Hepatocyte (in vitro differentiated cells): ENCODE results near the gene RAP1GAP.

Experiments
- EZH2 ChIP-seq: fragments of 200-600 bp; sonication (generic); IDR thresholded peaks from 2 replicates; pipeline ENCODE4 v1.6.1; 2016; ENCODE audit warnings: antibody characterized with exemption, mild to moderate bottlenecking, borderline replicate concordance
- TF ChIP-seq, protein P1 (sequence below): fragments of 200-600 bp; sonication (generic); IDR thresholded peaks from 2 replicates; pipeline ENCODE4 v1.5.1; 2016; ENCODE audit warnings: antibody characterized with exemption, mild to moderate bottlenecking; ENCODE audit not compliant: poor library complexity

DNA sequence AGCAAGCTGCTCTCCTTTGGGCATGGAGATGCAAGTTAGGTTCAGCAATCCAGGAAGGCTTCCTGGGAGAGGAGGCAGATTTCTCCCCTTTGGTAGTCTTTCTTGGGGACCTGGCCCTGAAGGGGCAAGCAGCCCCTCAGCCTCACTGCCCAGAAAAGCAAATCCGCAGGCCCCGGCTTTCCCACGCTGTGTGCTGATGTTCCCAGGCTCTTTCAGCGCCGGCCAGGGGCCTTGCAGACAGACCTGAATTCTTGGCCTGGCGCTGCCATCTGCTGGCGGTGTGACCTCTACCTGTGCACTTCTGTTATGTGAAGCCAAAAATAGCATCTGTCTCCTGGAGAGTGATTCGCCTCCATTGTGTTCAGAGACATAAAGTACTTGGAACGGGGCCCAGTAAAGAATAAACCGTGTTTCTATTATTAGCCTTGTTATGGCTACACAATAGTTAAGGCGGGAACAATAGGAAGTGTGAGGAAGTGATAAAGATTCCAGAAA lies 95.1 kb downstream of the RAP1GAP start:
- TF ChIP-seq, protein P1, sequence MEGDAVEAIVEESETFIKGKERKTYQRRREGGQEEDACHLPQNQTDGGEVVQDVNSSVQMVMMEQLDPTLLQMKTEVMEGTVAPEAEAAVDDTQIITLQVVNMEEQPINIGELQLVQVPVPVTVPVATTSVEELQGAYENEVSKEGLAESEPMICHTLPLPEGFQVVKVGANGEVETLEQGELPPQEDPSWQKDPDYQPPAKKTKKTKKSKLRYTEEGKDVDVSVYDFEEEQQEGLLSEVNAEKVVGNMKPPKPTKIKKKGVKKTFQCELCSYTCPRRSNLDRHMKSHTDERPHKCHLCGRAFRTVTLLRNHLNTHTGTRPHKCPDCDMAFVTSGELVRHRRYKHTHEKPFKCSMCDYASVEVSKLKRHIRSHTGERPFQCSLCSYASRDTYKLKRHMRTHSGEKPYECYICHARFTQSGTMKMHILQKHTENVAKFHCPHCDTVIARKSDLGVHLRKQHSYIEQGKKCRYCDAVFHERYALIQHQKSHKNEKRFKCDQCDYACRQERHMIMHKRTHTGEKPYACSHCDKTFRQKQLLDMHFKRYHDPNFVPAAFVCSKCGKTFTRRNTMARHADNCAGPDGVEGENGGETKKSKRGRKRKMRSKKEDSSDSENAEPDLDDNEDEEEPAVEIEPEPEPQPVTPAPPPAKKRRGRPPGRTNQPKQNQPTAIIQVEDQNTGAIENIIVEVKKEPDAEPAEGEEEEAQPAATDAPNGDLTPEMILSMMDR, result peak; percentile 66
- no peak for TF ChIP-seq EZH2
